CD8-positive, alpha-beta memory T cell (primary cell): ENCODE measurements around the gene WDTC1. TPM values are rescaled to one million over a fixed set of nuclear protein-coding genes. Genes with fewer than 3 reads are reported as not detected.
A peak's percentile ranks its signal among the peaks of the same experiment; 100 is the strongest.

Experiments
- CTCF ChIA-PET: fragments of 350-600 bp; sonication (Branson Sonifier 250); formaldehyde crosslinking; loops from one replicate; lab custom pipeline; 2021; ENCODE audit warnings: antibody characterized with exemption; lab: Charles Lee
- POLR2A ChIA-PET: fragments of 350-600 bp; sonication (Branson Sonifier 250); formaldehyde crosslinking; loops from one replicate; lab custom pipeline; 2021; ENCODE audit warnings: antibody characterized with exemption; lab: Charles Lee
- DNase-seq, 5 donors: peaks; one replicate each; pipeline versions ENCODE4 v3.0.0 to v3.0.0-alpha.2; 2020 to 2022; ENCODE audit warnings: mixed read lengths in 1 of 5
- H3K27ac ChIP-seq: one replicate; pipeline ENCODE4 v1.7.0; 2013; ENCODE audit warnings: low read depth, mild to moderate bottlenecking, low read length, moderate library complexity
- H3K27me3 ChIP-seq: 2 replicates; pipeline ENCODE4 v1.7.0; 2013; ENCODE audit warnings: low read length, mild to moderate bottlenecking; ENCODE audit not compliant: insufficient read depth, poor library complexity, severe bottlenecking
- H3K36me3 ChIP-seq: 2 replicates; pipeline ENCODE4 v1.7.0; 2013; ENCODE audit warnings: mild to moderate bottlenecking, low read length, moderate library complexity; ENCODE audit not compliant: insufficient read depth
- H3K4me1 ChIP-seq: 2 replicates; pipeline ENCODE4 v1.7.0; 2013; ENCODE audit warnings: mild to moderate bottlenecking, low read length, moderate library complexity; ENCODE audit not compliant: insufficient read depth
- H3K4me3 ChIP-seq: 2 replicates; pipeline ENCODE4 v1.7.0; 2013; ENCODE audit warnings: mild to moderate bottlenecking, low read length
- H3K9me3 ChIP-seq: 2 replicates; pipeline ENCODE4 v1.7.0; 2013; ENCODE audit warnings: mild to moderate bottlenecking, low read length
- H3K27ac Mint-ChIP-seq, 8 donors: one replicate each; pipeline ENCODE4 v1.8.0; 2020 to 2021; ENCODE audit warnings: mixed read lengths in 8 of 8, mild to moderate bottlenecking in 6 of 8, inconsistent platforms in 3 of 8, moderate library complexity in 3 of 8
- H3K27me3 Mint-ChIP-seq, 2 donors: one replicate each; pipeline ENCODE4 v1.8.0; 2020 to 2021; ENCODE audit warnings: mixed read lengths in 2 of 2, mild to moderate bottlenecking in 1 of 2, moderate library complexity in 1 of 2
- H3K36me3 Mint-ChIP-seq, 3 donors: one replicate each; pipeline ENCODE4 v1.8.0; 2020 to 2021; ENCODE audit warnings: mixed read lengths in 3 of 3, inconsistent platforms in 1 of 3, mild to moderate bottlenecking in 1 of 3
- H3K4me1 Mint-ChIP-seq, 3 donors: one replicate each; pipeline ENCODE4 v1.8.0; 2020 to 2021; ENCODE audit warnings: mixed read lengths in 3 of 3, inconsistent platforms in 1 of 3, mild to moderate bottlenecking in 1 of 3
- H3K4me3 Mint-ChIP-seq, 7 donors: one replicate each; pipeline ENCODE4 v1.8.0; 2020 to 2021; ENCODE audit warnings: mixed read lengths in 7 of 7, mild to moderate bottlenecking in 6 of 7, moderate library complexity in 4 of 7, inconsistent platforms in 2 of 7
- H3K9me3 Mint-ChIP-seq, 5 donors: one replicate each; pipeline ENCODE4 v1.8.0; 2020 to 2022; ENCODE audit warnings: mixed read lengths in 5 of 5, mild to moderate bottlenecking in 3 of 5, moderate library complexity in 2 of 5, inconsistent platforms in 1 of 5
- polyA plus RNA-seq: library from polyadenylated mRNA; unstranded; fragments of 300-500 nt; fragmentation: Illumina TruSeq; gene quantifications from one replicate; pipeline ENCODE4 v1.2.3, GENCODE V29; 2021
- total RNA-seq, 2 experiments: library from RNA; stranded (reverse); gene quantifications; one replicate each; pipeline ENCODE4 v1.2.3, GENCODE V29; 2021

WDTC1 gene
- total and polyA plus RNA-seq, 3 experiments from 2014 or later = 8.6 to 22.3 (median 22.2) TPM

- Histone ChIP-seq H3K27ac (no peak overlapping the region), H3K4me3 (no peak overlapping the region), H3K27me3 (no peaks in the 10 kb centered on the region), H3K4me1 (peaks cover 31% of the 10 kb centered on the region), H3K36me3 (peaks cover 35% of the 10 kb centered on the region), H3K9me3 (no peaks in the 10 kb centered on the region)
- H3K27ac Mint-ChIP-seq = peak overlapping the region in 2 of 8 donors; percentile 61 to 73
- DNase-seq = peak in 1 of 5 donors; percentile 38
- CTCF ChIA-PET = interaction anchor here (0.9 to 8.8 kb wide), 5 partner anchors 9 to 52 kb away, joined by 3 to 99 read pairs (median 4); no protein-coding TSS in a partner anchor
- peaks cover 32 to 46% (median 38%) of the 10 kb centered on the region in 3 donors for H3K4me1 Mint-ChIP-seq
- POLR2A ChIA-PET = no interaction called here
- H3K36me3 Mint-ChIP-seq = peaks cover 0 to 57% (median 3%) of the 10 kb centered on the region in 3 donors
- no peaks in the 10 kb centered on the region for H3K27me3 Mint-ChIP-seq
- no peak overlapping the region for H3K4me3 Mint-ChIP-seq
- no peaks in the 10 kb centered on the region for H3K9me3 Mint-ChIP-seq
These were observed 102.3 kb downstream of the WDTC1 start for GRCh38 chr1:27336756-27337155.

- DNase-seq = no peak
- CTCF ChIA-PET = interaction anchor here (1.2 to 9.4 kb wide), 2 partner anchors 18 to 33 kb away, joined by 4 to 115 read pairs; no protein-coding TSS in a partner anchor
- H3K4me1 Mint-ChIP-seq = peaks cover 31 to 46% (median 40%) of the 10 kb centered on the region in 3 donors
- no peak overlapping the region for H3K4me3 ChIP-seq
- POLR2A ChIA-PET = interaction anchor here (0.6 kb wide), 1 partner anchor 10 kb away, joined by 3 read pairs; no protein-coding TSS in a partner anchor
- H3K27me3 ChIP-seq = no peaks in the 10 kb centered on the region
- no peaks in the 10 kb centered on the region for H3K9me3 ChIP-seq
- no peaks in the 10 kb centered on the region for H3K9me3 Mint-ChIP-seq
- H3K27ac Mint-ChIP-seq = peak overlapping the region; percentile 8 to 99 (median 82)
- peak overlapping the region in 3 of 7 donors; percentile 51 to 68 (median 58) for H3K4me3 Mint-ChIP-seq
- H3K27me3 Mint-ChIP-seq = no peaks in the 10 kb centered on the region
- H3K27ac ChIP-seq = no peak overlapping the region
- peaks cover 19% of the 10 kb centered on the region for H3K36me3 ChIP-seq
- peaks cover 0 to 54% (median 3%) of the 10 kb centered on the region in 3 donors for H3K36me3 Mint-ChIP-seq
- peaks cover 19% of the 10 kb centered on the region for H3K4me1 ChIP-seq
These were observed 104.3 kb downstream of the WDTC1 start for GRCh38 chr1:27338751-27339150.

DNA sequence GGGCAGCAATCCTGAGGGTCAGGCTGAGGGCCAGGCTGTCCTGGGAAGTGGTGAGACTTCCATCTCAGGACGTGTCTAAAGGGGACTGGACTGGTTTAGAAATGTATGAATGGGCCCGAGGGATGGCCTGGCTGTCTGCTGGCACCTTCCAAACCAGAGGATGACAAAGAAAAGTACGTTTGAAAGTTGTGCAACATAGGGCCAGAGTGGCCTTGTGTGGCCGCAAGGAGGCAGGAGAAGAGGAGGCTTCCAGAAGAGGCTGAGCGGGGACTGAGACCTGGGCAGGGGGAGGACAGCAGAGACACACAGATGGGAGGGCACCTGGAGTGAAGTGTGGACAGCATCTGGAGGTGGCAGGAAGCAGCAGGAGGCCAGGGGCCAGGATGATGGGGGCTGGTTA lies 104.8 kb downstream of the WDTC1 start:
- Mint-ChIP-seq H3K9me3 (no peaks in the 10 kb centered on the region), H3K27me3 (no peaks in the 10 kb centered on the region), H3K4me1 (peaks cover 31 to 50% (median 42%) of the 10 kb centered on the region in 3 donors), H3K4me3 (peak overlapping the region in 5 of 7 donors; percentile 44 to 81 (median 57)), H3K27ac (peak overlapping the region; percentile 51 to 99 (median 88)), H3K36me3 (peaks cover 0 to 49% (median 1%) of the 10 kb centered on the region in 3 donors)
- Histone ChIP-seq H3K9me3 (no peaks in the 10 kb centered on the region), H3K27me3 (no peaks in the 10 kb centered on the region), H3K36me3 (peaks cover 14% of the 10 kb centered on the region), H3K4me3 (no peak overlapping the region), H3K4me1 (peaks cover 24% of the 10 kb centered on the region), H3K27ac (no peak overlapping the region)
- ChIA-PET CTCF (interaction anchor here (1.2 to 9.4 kb wide), 2 partner anchors 18 to 33 kb away, joined by 4 to 115 read pairs; no protein-coding TSS in a partner anchor), POLR2A (interaction anchor here (1.3 kb wide), 1 partner anchor 16 kb away, joined by 3 read pairs; no protein-coding TSS in a partner anchor)
- no peak for DNase-seq

DNA sequence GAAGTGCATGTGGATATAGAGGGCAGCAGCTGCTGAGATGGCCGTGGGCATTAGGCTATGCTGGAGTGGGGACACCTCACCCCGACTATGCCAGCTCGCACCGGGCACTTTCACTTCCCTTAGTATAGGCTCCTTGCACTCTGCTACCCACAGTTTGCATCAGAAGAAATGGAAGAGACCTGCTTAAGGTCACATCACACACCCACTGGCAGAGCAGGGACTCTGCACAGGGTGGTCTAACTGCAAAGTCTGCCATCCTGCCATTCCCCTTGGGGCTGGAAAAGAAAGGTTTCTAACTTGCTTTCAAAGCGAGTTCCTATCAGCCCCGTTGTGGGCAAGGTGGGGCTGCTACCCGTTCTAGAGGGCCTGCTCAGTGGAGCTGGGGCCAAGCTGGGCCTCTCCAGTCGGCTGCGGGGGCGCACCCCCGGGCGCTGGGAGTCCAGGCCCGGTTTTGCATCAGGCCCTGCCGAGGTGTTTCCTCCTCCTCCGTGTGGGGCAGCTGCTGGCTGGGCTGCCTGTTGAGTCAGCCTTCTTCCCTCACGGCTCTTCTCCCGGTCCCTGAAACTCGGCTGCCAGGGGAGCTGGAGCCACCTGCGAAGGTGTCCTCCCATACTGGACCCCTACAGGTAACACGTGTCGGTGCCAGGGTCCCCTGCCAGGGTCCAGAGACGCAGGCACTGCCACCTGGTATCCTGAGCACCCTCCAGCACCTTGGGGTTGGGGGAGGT lies 107.3 kb downstream of the WDTC1 start, which contains the start of gene SYTL1:
Gene SYTL1, plus strand, starts transcription at position 498 of the 728 bp plus-strand sequence. CDS start 3,313 bp downstream, outside the sequence.
- peak within 1 kb of the TSS; percentile 85 for H3K27ac ChIP-seq
- H3K9me3 Mint-ChIP-seq = no peaks in the 10 kb centered on the region
- peak within 1 kb of the TSS; percentile 92 to 100 (median 96) for H3K4me3 Mint-ChIP-seq
- CTCF ChIA-PET = interaction anchor here (0.6 to 9.4 kb wide), 11 partner anchors 9 to 267 kb away, joined by 3 to 115 read pairs (median 4); partner anchors contain the start of genes MAP3K6 and TMEM222
- peaks cover 6% of the 10 kb centered on the region for H3K36me3 ChIP-seq
- peaks cover 39 to 70% (median 54%) of the 10 kb centered on the region in 3 donors for H3K4me1 Mint-ChIP-seq
- peak; percentile 55 to 80 (median 68) for DNase-seq
- no peaks in the 10 kb centered on the region for H3K27me3 ChIP-seq
- peak within 1 kb of the TSS; percentile 90 to 99 (median 96) for H3K27ac Mint-ChIP-seq
- peaks cover under 1 to 41% (median 4%) of the 10 kb centered on the region in 3 donors for H3K36me3 Mint-ChIP-seq
- POLR2A ChIA-PET = interaction anchor here (0.5 to 3.8 kb wide), 5 partner anchors 10 to 384 kb away, joined by 3 to 25 read pairs (median 8); partner anchors contain the start of gene FAM76A
- peaks cover 35% of the 10 kb centered on the region for H3K4me1 ChIP-seq
- no peaks in the 10 kb centered on the region for H3K27me3 Mint-ChIP-seq
- H3K9me3 ChIP-seq = no peaks in the 10 kb centered on the region
- H3K4me3 ChIP-seq = peak within 1 kb of the TSS; percentile 100

DNA sequence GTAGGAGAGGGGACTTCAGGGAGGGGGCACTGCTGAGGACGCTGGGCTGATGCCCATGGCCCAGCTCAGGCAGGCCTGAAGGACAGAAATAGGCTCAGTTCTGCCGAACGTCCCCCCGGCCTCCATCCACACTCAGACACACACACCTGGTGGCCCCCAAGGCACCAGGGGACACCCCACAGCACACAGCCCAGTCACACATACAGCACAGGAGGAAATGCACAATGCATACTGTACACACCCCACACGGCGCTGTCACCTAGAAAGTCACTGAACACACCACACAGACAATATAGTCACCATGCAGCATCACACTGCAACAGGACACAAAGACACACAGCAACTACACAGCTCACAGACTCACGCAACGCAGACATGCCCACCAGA lies 108.0 kb downstream of the WDTC1 start:
- H3K36me3 Mint-ChIP-seq = peaks cover 0 to 42% (median 4%) of the 10 kb centered on the region in 3 donors
- CTCF ChIA-PET = interaction anchor here (0.9 to 9.4 kb wide), 9 partner anchors 10 to 267 kb away, joined by 3 to 115 read pairs (median 7); partner anchors contain the start of gene MAP3K6
- DNase-seq = peak in 2 of 5 donors; percentile 31 to 62
- peak overlapping the region; percentile 100 for H3K4me3 ChIP-seq
- peaks cover 41 to 74% (median 54%) of the 10 kb centered on the region in 3 donors for H3K4me1 Mint-ChIP-seq
- no peaks in the 10 kb centered on the region for H3K9me3 ChIP-seq
- H3K4me1 ChIP-seq = peaks cover 35% of the 10 kb centered on the region
- no peaks in the 10 kb centered on the region for H3K27me3 Mint-ChIP-seq
- peak overlapping the region; percentile 85 for H3K27ac ChIP-seq
- H3K9me3 Mint-ChIP-seq = no peaks in the 10 kb centered on the region
- H3K36me3 ChIP-seq = peaks cover 6% of the 10 kb centered on the region
- no peaks in the 10 kb centered on the region for H3K27me3 ChIP-seq
- peak overlapping the region; percentile 92 to 100 (median 96) for H3K4me3 Mint-ChIP-seq
- POLR2A ChIA-PET = interaction anchor here (1.3 to 3.8 kb wide), 4 partner anchors 15 to 383 kb away, joined by 4 to 25 read pairs (median 10); partner anchors contain the start of gene FAM76A
- H3K27ac Mint-ChIP-seq = peak overlapping the region; percentile 90 to 99 (median 96)

DNA sequence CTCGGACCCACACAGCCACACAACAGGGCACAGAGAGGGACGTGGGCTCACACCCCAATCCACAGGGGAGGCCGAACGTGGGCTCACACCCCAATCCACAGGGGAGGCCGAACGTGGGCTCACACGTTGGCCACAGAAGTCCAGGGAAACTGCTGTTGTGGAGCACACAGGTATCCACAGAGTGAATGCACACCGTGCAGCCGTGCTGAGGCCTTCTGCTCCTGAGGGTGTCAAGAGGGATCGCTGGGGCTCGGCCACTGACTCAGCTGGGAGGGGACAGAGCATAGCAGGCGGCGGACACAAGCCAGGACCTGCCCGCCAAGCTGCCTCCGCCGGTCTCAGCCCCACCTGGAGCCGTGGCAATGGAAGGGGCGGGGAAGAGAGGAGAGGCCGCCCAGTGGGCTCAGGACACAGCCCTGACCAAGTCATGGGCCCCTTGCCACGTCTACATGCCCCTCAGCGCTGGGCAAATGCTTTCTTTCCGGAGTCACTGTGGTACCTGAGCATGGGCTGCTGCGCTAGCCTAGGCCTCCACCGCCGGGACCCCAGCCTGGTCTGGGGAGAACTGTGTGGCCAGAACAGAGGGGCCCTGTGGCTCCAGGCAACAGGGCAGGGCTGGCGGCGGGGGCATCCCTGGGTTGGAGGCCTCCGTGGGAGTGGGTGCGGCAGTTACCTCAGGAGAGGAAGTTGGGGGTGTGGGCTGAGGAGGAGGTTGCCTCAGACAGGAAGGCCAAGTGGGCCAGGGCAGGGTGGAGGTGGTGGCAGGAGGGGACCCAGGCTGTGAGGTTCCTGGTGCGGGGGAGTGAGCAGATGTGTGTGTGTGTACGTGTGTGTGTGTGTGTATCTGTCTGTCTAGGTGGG lies 108.6 kb downstream of the WDTC1 start:
- peak overlapping the region; percentile 85 for H3K27ac ChIP-seq
- Mint-ChIP-seq H3K4me3 (peak overlapping the region; percentile 92 to 100 (median 96)), H3K27me3 (peaks cover 0 to 2% of the 10 kb centered on the region in 2 donors), H3K36me3 (peaks cover 0 to 45% (median 4%) of the 10 kb centered on the region in 3 donors), H3K27ac (peak overlapping the region; percentile 90 to 99 (median 96)), H3K4me1 (peaks cover 42 to 77% (median 54%) of the 10 kb centered on the region in 3 donors), H3K9me3 (no peaks in the 10 kb centered on the region)
- peak; percentile 71 to 91 (median 83) for DNase-seq
- H3K36me3 ChIP-seq = peaks cover 6% of the 10 kb centered on the region
- ChIA-PET CTCF (interaction anchor here (0.9 to 9.4 kb wide), 9 partner anchors 10 to 264 kb away, joined by 3 to 115 read pairs (median 7); partner anchors contain the start of gene MAP3K6), POLR2A (interaction anchor here (2.0 to 3.8 kb wide), 2 partner anchors 14 to 19 kb away, joined by 8 to 25 read pairs; no protein-coding TSS in a partner anchor)
- H3K4me1 ChIP-seq = peaks cover 35% of the 10 kb centered on the region
- peak overlapping the region; percentile 100 for H3K4me3 ChIP-seq
- no peaks in the 10 kb centered on the region for H3K27me3 ChIP-seq
- no peaks in the 10 kb centered on the region for H3K9me3 ChIP-seq

DNA sequence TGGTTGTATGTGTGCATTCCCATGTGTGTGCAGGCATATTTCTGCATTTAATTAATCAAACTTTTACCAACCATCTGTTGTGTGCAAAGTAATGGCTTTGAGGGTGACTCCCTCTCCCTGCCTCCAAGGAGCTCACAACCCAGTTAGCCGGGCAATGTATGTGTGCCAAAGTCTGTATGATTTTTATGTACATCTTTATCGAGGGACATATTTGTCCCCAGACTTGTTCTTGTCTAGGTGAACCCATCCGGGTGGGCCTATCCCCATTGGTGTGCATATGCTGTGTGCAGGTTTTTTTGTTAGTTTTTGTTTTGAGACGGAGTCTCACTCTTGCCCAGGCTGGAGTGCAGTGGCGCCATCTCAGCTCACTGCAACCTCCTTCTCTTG lies 109.2 kb downstream of the WDTC1 start:
- peaks cover 43 to 77% (median 54%) of the 10 kb centered on the region in 3 donors for H3K4me1 Mint-ChIP-seq
- H3K36me3 Mint-ChIP-seq = peaks cover 0 to 44% (median 4%) of the 10 kb centered on the region in 3 donors
- Histone ChIP-seq H3K27ac (peak overlapping the region; percentile 85), H3K4me3 (peak overlapping the region; percentile 100), H3K27me3 (no peaks in the 10 kb centered on the region), H3K9me3 (no peaks in the 10 kb centered on the region), H3K36me3 (peaks cover 6% of the 10 kb centered on the region), H3K4me1 (peaks cover 35% of the 10 kb centered on the region)
- H3K27me3 Mint-ChIP-seq = peaks cover 0 to 2% of the 10 kb centered on the region in 2 donors
- ChIA-PET CTCF (interaction anchor here (0.9 to 9.4 kb wide), 4 partner anchors 11 to 52 kb away, joined by 3 to 115 read pairs (median 8); no protein-coding TSS in a partner anchor), POLR2A (interaction anchor here (3.8 kb wide), 1 partner anchor 14 kb away, joined by 25 read pairs; no protein-coding TSS in a partner anchor)
- peak overlapping the region; percentile 90 to 99 (median 96) for H3K27ac Mint-ChIP-seq
- no peak for DNase-seq
- peak overlapping the region; percentile 92 to 100 (median 96) for H3K4me3 Mint-ChIP-seq
- H3K9me3 Mint-ChIP-seq = no peaks in the 10 kb centered on the region
